Astrocyte (in vitro differentiated cells and primary cell): ENCODE data around the gene RENBP.

Source experiments
- EZH2 ChIP-seq: IDR thresholded peaks from 2 replicates; pipeline ENCODE4 v1.6.1; 2012; ENCODE audit warnings: mild to moderate bottlenecking, low read length, inconsistent platforms; ENCODE audit not compliant: insufficient read depth
- TF ChIP-seq, protein P1 (sequence below): IDR thresholded peaks from 2 replicates; pipeline ENCODE4 v1.5.1; 2011; ENCODE audit warnings: low read depth, mild to moderate bottlenecking, inconsistent platforms, low read length, moderate library complexity; ENCODE audit not compliant: insufficient read depth

DNA sequence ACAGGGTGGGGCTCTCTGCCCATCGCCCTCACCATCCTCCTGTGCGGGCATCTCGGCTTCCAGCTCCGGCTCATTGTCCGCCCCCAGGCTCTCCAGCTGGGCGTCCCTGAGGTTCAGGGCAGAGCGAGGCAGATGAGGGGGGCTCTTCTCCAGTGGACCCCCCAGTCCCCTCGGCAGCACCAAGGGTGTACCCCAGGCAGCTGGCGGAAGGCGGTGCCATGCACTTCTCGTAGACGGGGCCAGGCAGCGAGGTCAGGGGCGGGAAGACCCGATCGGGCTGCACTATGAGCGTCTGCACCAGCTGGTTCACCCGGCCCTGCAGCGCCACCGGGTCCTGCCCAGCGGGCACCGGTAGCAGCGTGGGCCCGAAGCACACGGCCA, 34.5 kb downstream of the RENBP start:
- TF ChIP-seq, protein P1, sequence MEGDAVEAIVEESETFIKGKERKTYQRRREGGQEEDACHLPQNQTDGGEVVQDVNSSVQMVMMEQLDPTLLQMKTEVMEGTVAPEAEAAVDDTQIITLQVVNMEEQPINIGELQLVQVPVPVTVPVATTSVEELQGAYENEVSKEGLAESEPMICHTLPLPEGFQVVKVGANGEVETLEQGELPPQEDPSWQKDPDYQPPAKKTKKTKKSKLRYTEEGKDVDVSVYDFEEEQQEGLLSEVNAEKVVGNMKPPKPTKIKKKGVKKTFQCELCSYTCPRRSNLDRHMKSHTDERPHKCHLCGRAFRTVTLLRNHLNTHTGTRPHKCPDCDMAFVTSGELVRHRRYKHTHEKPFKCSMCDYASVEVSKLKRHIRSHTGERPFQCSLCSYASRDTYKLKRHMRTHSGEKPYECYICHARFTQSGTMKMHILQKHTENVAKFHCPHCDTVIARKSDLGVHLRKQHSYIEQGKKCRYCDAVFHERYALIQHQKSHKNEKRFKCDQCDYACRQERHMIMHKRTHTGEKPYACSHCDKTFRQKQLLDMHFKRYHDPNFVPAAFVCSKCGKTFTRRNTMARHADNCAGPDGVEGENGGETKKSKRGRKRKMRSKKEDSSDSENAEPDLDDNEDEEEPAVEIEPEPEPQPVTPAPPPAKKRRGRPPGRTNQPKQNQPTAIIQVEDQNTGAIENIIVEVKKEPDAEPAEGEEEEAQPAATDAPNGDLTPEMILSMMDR, result no peak
- no peak for TF ChIP-seq EZH2
